PC-3 (cell line): ENCODE measurements around the gene LRP1B.

Experiments used
- CTCF ChIP-seq: fragments of 300-600 bp; sonication (generic); conservative IDR thresholded peaks from 2 replicates; pipeline ENCODE4 v1.5.1; 2017; ENCODE audit warnings: antibody characterized with exemption, low read depth, mild to moderate bottlenecking, low read length
- EZH2 ChIP-seq: fragments of 300-600 bp; sonication (generic); IDR thresholded peaks from one replicate; pipeline ENCODE4 v1.6.1; 2017; ENCODE audit warnings: antibody characterized with exemption, mild to moderate bottlenecking, low read length; ENCODE audit not compliant: unreplicated experiment
- EZH2phosphoT487 ChIP-seq: fragments of 300-600 bp; sonication (generic); IDR thresholded peaks from 2 replicates; pipeline ENCODE4 v1.6.1; 2018; ENCODE audit warnings: mild to moderate bottlenecking, antibody characterized with exemption, low read length, borderline replicate concordance

- TF ChIP-seq CTCF (no peak), EZH2 (no peak), EZH2phosphoT487 (no peak)
Observed at GRCh38 chr2:142119347-142119746, 11.5 kb downstream of the LRP1B start.
